ENCODE data around the gene ZNF497.
"Not testable (repeated sequence)": the region's sequence is repeated elsewhere in the genome, so short reads cannot be mapped to it uniquely, and the experiment has no call there.

The ZNF497 gene

DNA sequence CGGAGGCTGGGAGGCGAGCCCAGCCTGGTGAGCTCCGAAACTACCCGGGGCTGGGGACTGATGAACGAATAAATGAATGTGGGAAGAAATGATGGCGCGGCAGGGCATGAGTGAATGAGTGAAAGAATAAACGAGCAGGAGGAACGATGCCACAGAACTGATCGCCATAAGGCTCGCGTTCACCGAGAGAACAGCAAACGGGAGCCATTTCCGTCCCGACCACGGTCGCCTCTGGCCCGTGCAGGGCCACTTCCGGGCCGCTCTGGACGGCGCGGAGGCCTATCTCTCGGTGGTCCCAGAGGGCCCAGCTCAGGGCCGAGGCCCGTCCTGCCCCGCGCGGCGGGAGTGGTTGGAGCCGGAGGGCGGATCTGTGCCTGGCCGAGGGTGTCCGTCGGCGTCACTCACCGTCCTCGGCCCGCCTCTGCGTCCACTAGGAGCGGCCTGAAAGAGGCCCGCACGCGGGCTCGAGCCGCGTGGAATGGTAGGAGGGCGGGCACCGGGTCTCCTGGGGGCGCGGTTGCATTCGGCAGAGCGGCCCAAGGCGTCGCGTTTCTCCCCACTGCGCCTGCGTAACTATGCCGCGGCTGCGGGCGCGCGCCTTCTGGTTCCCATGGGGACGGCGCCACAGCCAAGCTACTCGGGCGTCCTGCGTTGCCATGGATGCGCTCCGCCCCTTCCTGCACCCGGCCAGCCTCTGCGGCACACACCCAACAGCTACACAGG, at the start of gene ZNF497:
Gene ZNF497, minus strand, starts transcription at position 480 of the 723 bp plus-strand sequence. CDS start 5,116 bp downstream, outside the sequence.
- DNase-seq (ENCODE audit: low read depth in 2 of 2) = peak; percentile 98

GRCh38 chr19:58409010-58409790, 46.6 kb upstream of the ZNF497 start:
- H3K4me3 ChIP-seq (replicated peaks in 1 of 2; ENCODE audit: low read depth in 2 of 2, low read length in 2 of 2) = peak overlapping the region; percentile 96
- TF ChIP-seq, protein P1, sequence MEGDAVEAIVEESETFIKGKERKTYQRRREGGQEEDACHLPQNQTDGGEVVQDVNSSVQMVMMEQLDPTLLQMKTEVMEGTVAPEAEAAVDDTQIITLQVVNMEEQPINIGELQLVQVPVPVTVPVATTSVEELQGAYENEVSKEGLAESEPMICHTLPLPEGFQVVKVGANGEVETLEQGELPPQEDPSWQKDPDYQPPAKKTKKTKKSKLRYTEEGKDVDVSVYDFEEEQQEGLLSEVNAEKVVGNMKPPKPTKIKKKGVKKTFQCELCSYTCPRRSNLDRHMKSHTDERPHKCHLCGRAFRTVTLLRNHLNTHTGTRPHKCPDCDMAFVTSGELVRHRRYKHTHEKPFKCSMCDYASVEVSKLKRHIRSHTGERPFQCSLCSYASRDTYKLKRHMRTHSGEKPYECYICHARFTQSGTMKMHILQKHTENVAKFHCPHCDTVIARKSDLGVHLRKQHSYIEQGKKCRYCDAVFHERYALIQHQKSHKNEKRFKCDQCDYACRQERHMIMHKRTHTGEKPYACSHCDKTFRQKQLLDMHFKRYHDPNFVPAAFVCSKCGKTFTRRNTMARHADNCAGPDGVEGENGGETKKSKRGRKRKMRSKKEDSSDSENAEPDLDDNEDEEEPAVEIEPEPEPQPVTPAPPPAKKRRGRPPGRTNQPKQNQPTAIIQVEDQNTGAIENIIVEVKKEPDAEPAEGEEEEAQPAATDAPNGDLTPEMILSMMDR (IDR thresholded peaks at IDR 0.05; ENCODE audit: low read depth, low read length) = no peak
- DNase-seq (ENCODE audit: low read depth in 2 of 2) = peak in 1 of 2 donors; percentile 36

More for the DNA sequence above, at the start of gene ZNF497:
- peak within 1 kb of the TSS; percentile 62 to 63 for H3K4me3 ChIP-seq (replicated peaks in 1 of 2; ENCODE audit: low read depth in 2 of 2, low read length in 2 of 2)
- TF ChIP-seq, protein P1 (IDR thresholded peaks at IDR 0.05; ENCODE audit: low read depth, low read length) = no peak

- peak; percentile 93 to 96 for DNase-seq (ENCODE audit: low read depth in 2 of 2)
- TF ChIP-seq, protein P1 (IDR thresholded peaks at IDR 0.05; ENCODE audit: low read depth, low read length) = peak; percentile 4
- H3K4me3 ChIP-seq (replicated peaks in 1 of 2; ENCODE audit: low read depth in 2 of 2, low read length in 2 of 2) = peak within 1 kb of the TSS; percentile 96
These were observed 45.8 kb upstream of the ZNF497 start, which contains the start of gene ZNF584 for GRCh38 chr19:58408152-58409009. ZNF584 (plus strand) TSS chr19:58408649; CDS start chr19:58409148, 499 bp downstream.

DNA sequence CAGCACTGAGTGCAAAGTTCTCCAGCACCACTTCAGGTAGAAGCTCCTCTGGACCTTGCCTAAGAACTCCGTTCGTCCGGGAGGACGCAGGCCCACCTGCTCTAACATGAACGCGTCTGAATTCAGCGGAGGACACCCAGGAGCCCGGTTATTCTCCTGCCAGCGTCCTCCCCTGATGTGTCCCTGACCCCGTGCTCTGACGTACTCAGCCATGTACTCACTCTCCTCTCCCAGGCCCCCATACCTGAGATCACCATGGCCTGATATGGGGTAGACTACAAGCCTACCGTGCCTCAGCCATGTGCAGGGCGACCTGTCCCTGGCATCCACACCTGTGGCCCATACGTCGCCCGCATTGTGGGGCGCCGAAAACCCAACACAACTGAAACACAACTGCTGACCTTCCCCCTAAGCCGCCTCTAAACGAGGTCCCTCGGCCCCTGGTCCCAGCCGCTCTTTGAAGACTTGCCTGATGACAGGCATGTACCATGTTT, 45.2 kb upstream of the ZNF497 start:
- TF ChIP-seq, protein P1 (IDR thresholded peaks at IDR 0.05; ENCODE audit: low read depth, low read length) = no peak
- DNase-seq (ENCODE audit: low read depth in 2 of 2) = no peak
- peak overlapping the region; percentile 96 for H3K4me3 ChIP-seq (replicated peaks in 1 of 2; ENCODE audit: low read depth in 2 of 2, low read length in 2 of 2)

GRCh38 chr19:58406818-58407657, 44.5 kb upstream of the ZNF497 start:
- TF ChIP-seq, protein P1 (IDR thresholded peaks at IDR 0.05; ENCODE audit: low read depth, low read length) = peak; percentile 43
- H3K4me3 ChIP-seq (replicated peaks in 1 of 2; ENCODE audit: low read depth in 2 of 2, low read length in 2 of 2) = peak overlapping the region; percentile 96
- no peak for DNase-seq (ENCODE audit: low read depth in 2 of 2)

DNA sequence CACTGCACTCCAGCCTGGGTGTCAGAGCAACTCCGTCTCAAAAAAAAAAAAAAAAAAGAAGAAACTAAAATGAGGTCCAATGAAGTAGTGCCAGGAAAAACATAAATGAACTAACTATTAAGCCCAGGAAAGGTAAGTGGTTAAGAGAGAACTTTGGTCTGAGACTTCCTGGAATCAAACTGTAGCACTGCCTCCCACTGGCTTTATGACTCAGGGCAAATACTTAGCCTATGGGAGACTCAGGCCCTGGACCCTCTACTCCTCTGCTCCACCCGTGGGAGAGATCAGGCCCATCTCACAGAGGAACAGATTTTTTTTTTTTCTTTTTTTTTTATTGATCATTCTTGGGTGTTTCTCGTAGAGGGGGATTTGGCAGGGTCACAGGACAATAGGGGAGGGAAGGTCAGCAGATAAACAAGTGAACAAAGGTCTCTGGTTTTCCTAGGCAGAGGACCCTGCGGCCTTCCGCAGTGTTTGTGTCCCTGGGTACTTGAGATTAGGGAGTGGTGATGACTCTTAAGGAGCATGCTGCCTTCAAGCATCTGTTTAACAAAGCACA, 41.4 kb upstream of the ZNF497 start:
- not testable (repeated sequence) for H3K4me3 ChIP-seq (replicated peaks in 1 of 2; ENCODE audit: low read depth in 2 of 2, low read length in 2 of 2); DNase-seq (ENCODE audit: low read depth in 2 of 2)
